IMR-90 (cell line): Measurements from ENCODE around the gene C1orf105.

Experiments used
- CEBPB ChIP-seq: IDR thresholded peaks from 2 replicates; pipeline ENCODE4 v1.6.1; 2012; ENCODE audit warnings: low read depth, low read length, improper control_type of control experiment
- FOS ChIP-seq: fragments of 150-350 bp; IDR thresholded peaks from 2 replicates; pipeline ENCODE4 v1.6.1; 2016; ENCODE audit warnings: low read depth, low read length
- POLR2A ChIP-seq: IDR thresholded peaks from 2 replicates; pipeline ENCODE4 v1.6.1; 2012; ENCODE audit warnings: mild to moderate bottlenecking, low read depth, low read length
- RAD21 ChIP-seq: IDR thresholded peaks from 2 replicates; pipeline ENCODE4 v1.6.1; 2012; ENCODE audit warnings: low read length, improper control_type of control experiment
- RCOR1 ChIP-seq: IDR thresholded peaks from 2 replicates; pipeline ENCODE4 v1.6.1; 2012; ENCODE audit warnings: mild to moderate bottlenecking, low read length, improper control_type of control experiment; ENCODE audit not compliant: insufficient replicate concordance
- RFX5 ChIP-seq: IDR thresholded peaks from 2 replicates; pipeline ENCODE4 v1.8.0; 2012; ENCODE audit warnings: low read depth, mild to moderate bottlenecking, low read length, moderate library complexity
- TF ChIP-seq, protein P1 (sequence below): conservative IDR thresholded peaks from 2 replicates; pipeline ENCODE4 v1.5.1; 2012; ENCODE audit warnings: mild to moderate bottlenecking, low read depth, low read length, improper control_type of control experiment
- TF ChIP-seq, protein P2 (sequence below): fragments of 150-350 bp; IDR thresholded peaks from 2 replicates; pipeline ENCODE4 v1.6.1; 2017; ENCODE audit warnings: mild to moderate bottlenecking, antibody characterized with exemption, low read length, low read depth

GRCh38 chr1:172376431-172376830, 44.1 kb upstream of the C1orf105 start:
- TF ChIP-seq RCOR1 = no peak
- TF ChIP-seq, protein P1, sequence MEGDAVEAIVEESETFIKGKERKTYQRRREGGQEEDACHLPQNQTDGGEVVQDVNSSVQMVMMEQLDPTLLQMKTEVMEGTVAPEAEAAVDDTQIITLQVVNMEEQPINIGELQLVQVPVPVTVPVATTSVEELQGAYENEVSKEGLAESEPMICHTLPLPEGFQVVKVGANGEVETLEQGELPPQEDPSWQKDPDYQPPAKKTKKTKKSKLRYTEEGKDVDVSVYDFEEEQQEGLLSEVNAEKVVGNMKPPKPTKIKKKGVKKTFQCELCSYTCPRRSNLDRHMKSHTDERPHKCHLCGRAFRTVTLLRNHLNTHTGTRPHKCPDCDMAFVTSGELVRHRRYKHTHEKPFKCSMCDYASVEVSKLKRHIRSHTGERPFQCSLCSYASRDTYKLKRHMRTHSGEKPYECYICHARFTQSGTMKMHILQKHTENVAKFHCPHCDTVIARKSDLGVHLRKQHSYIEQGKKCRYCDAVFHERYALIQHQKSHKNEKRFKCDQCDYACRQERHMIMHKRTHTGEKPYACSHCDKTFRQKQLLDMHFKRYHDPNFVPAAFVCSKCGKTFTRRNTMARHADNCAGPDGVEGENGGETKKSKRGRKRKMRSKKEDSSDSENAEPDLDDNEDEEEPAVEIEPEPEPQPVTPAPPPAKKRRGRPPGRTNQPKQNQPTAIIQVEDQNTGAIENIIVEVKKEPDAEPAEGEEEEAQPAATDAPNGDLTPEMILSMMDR = no peak
- TF ChIP-seq POLR2A = no peak
- TF ChIP-seq, protein P2, sequence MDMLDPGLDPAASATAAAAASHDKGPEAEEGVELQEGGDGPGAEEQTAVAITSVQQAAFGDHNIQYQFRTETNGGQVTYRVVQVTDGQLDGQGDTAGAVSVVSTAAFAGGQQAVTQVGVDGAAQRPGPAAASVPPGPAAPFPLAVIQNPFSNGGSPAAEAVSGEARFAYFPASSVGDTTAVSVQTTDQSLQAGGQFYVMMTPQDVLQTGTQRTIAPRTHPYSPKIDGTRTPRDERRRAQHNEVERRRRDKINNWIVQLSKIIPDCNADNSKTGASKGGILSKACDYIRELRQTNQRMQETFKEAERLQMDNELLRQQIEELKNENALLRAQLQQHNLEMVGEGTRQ = no peak
- TF ChIP-seq FOS = no peak
- TF ChIP-seq CEBPB = no peak
- no peak for TF ChIP-seq RAD21
- TF ChIP-seq RFX5 = no peak
